ENCODE measurements around the gene KIFAP3. TPM values are rescaled to one million over a fixed set of nuclear protein-coding genes. Genes with fewer than 3 reads are reported as not detected.
"Not testable (repeated sequence)": the region's sequence is repeated elsewhere in the genome, so short reads cannot be mapped to it uniquely, and the experiment has no call there.

The KIFAP3 gene
- 10 to 100 TPM; 23.2 to 27.1 TPM for total RNA-seq

GRCh38 chr1:170074250-170075157, at the start of gene KIFAP3:
Gene KIFAP3 (minus strand): TSS chr1:170074695. CDS start chr1:170074467, 228 bp downstream.
- H3K9me3 Mint-ChIP-seq = peaks cover 0 to 5% of the 10 kb centered on the region in 2 donors
- peak within 1 kb of the TSS; percentile 97 to 99 for H3K4me3 Mint-ChIP-seq
- peaks cover 57% of the 10 kb centered on the region for H3K4me1 Mint-ChIP-seq (ENCODE audit: low read depth)
- H3K27ac Mint-ChIP-seq = peak within 1 kb of the TSS; percentile 93
- peak; percentile 95 to 97 for ATAC-seq (replicated peaks in 1 of 2)
- peak; percentile 94 to 98 for DNase-seq
- H3K27me3 Mint-ChIP-seq (ENCODE audit: low read depth) = no peaks in the 10 kb centered on the region
- peaks cover 3 to 10% of the 10 kb centered on the region in 2 donors for H3K36me3 Mint-ChIP-seq (ENCODE audit: insufficient read depth in 2 of 2)

DNA sequence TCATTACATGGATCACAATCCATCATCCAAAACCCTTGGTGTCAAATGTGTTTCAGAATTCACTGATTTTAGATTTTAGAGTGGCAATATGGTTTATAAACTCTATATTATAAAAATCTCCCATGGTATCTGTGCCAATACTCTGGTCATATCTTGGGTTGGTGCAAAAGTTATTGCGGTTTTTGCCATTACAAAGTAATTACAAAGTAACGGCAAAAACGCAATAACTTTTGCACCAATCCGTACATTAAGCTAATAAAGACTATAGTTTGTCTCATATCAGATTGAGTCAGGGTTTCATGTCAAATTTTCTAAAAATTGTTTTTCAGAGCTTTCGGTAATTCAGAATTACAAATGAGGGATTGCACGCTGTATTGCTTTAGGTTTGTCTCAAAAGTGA, 47.9 kb upstream of the KIFAP3 start:
- DNase-seq (no peak), ATAC-seq (replicated peaks in 1 of 2) (no peak)
- Mint-ChIP-seq H3K27ac (no peak overlapping the region), H3K27me3 (ENCODE audit: low read depth) (peaks cover 6% of the 10 kb centered on the region), H3K9me3 (peaks cover 0 to 3% of the 10 kb centered on the region in 2 donors), H3K36me3 (ENCODE audit: insufficient read depth in 2 of 2) (peaks cover 0 to 2% of the 10 kb centered on the region in 2 donors), H3K4me1 (ENCODE audit: low read depth) (peaks cover 6% of the 10 kb centered on the region), H3K4me3 (no peak overlapping the region)

DNA sequence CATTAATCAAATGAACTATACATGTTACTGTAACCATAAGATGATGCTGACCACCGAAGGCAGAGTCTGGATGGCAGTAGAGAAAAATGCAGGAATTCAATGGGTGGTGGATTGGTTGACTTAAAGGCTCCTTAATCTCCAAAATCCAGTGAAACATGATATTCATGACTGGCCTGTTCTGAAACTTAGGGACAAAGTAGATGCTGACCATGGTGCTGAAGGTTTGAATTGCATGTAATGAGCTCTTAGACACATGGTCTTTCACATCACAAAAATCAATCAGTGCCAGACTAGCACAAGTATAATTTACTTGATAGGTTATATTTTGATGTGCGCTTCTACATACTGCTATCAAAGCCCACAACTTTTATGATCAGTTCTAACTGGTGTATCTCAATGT, 40.4 kb upstream of the KIFAP3 start:
- Mint-ChIP-seq H3K9me3 (peaks cover 6 to 14% of the 10 kb centered on the region in 2 donors), H3K27me3 (ENCODE audit: low read depth) (peaks cover 14% of the 10 kb centered on the region), H3K4me1 (ENCODE audit: low read depth) (no peaks in the 10 kb centered on the region), H3K36me3 (ENCODE audit: insufficient read depth in 2 of 2) (peaks cover 1% of the 10 kb centered on the region in 2 donors), H3K27ac (no peak overlapping the region), H3K4me3 (no peak overlapping the region)
- DNase-seq (no peak), ATAC-seq (replicated peaks in 1 of 2) (no peak)

GRCh38 chr1:170113140-170113539, 38.6 kb upstream of the KIFAP3 start:
- H3K4me1 Mint-ChIP-seq (ENCODE audit: low read depth); DNase-seq; ATAC-seq (replicated peaks in 1 of 2); H3K4me3 Mint-ChIP-seq; H3K36me3 Mint-ChIP-seq (ENCODE audit: insufficient read depth in 2 of 2); H3K27ac Mint-ChIP-seq: not testable (repeated sequence)
- Mint-ChIP-seq H3K27me3 (ENCODE audit: low read depth) (peaks cover 14% of the 10 kb centered on the region), H3K9me3 (peaks cover 6 to 14% of the 10 kb centered on the region in 2 donors)

DNA sequence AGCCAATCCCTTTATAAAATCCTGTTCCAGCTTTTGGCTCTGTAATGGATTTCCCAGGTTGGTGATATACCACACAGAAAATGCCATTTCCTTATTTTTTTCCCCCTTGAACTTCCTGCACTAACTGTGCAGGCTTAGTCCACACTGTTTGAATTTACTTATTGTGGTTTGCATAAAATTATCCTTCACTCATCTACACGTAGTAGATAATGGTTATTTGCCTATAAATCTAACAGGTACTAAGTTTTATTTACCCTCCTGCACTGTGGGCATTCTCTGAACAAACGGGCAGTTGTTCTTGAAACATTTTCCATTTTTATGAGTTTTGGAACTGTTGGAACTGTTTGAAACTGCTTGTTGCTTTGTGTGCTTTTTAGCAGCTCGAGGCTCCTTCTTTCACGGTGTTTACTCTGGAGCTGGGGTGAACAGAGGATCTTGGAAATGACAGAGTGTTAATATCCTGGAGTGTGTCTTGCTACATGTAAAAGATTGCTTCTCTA, 23.0 kb upstream of the KIFAP3 start:
- ATAC-seq (replicated peaks in 1 of 2) (no peak), DNase-seq (no peak)
- H3K4me1 Mint-ChIP-seq (ENCODE audit: low read depth) = no peaks in the 10 kb centered on the region
- H3K9me3 Mint-ChIP-seq = peaks cover 3 to 8% of the 10 kb centered on the region in 2 donors
- no peak overlapping the region for H3K27ac Mint-ChIP-seq
- no peaks in the 10 kb centered on the region for H3K27me3 Mint-ChIP-seq (ENCODE audit: low read depth)
- peaks cover 0 to 1% of the 10 kb centered on the region in 2 donors for H3K36me3 Mint-ChIP-seq (ENCODE audit: insufficient read depth in 2 of 2)
- no peak overlapping the region for H3K4me3 Mint-ChIP-seq

DNA sequence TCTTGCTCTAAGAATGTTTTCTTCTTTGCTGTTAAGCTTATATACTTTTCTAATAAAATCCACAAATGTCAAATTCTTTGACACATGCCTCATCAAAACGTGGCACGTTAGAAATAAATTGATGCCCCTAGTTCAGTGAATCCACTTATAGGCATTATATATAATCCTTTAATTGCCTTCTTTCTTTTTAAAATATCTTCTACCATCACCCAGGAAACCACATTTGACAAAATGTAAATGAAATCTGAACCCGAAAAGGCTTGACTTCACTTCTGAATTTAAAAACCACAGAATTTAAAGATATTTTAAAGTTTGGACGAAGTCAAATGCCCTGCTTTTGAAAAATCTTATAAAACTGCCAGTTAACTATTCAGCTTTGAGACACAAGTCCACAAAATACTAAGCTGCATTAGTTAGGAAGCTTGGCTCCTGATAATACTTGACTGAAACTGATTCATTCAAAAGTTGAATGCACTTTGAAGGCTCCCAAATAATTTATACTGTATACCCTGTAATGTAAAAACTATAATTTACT, 22.4 kb upstream of the KIFAP3 start:
- Mint-ChIP-seq H3K27ac (no peak overlapping the region), H3K9me3 (peaks cover 3 to 8% of the 10 kb centered on the region in 2 donors), H3K4me1 (ENCODE audit: low read depth) (no peaks in the 10 kb centered on the region), H3K4me3 (no peak overlapping the region), H3K36me3 (ENCODE audit: insufficient read depth in 2 of 2) (peaks cover 0 to 1% of the 10 kb centered on the region in 2 donors), H3K27me3 (ENCODE audit: low read depth) (no peaks in the 10 kb centered on the region)
- DNase-seq = no peak
- no peak for ATAC-seq (replicated peaks in 1 of 2)

DNA sequence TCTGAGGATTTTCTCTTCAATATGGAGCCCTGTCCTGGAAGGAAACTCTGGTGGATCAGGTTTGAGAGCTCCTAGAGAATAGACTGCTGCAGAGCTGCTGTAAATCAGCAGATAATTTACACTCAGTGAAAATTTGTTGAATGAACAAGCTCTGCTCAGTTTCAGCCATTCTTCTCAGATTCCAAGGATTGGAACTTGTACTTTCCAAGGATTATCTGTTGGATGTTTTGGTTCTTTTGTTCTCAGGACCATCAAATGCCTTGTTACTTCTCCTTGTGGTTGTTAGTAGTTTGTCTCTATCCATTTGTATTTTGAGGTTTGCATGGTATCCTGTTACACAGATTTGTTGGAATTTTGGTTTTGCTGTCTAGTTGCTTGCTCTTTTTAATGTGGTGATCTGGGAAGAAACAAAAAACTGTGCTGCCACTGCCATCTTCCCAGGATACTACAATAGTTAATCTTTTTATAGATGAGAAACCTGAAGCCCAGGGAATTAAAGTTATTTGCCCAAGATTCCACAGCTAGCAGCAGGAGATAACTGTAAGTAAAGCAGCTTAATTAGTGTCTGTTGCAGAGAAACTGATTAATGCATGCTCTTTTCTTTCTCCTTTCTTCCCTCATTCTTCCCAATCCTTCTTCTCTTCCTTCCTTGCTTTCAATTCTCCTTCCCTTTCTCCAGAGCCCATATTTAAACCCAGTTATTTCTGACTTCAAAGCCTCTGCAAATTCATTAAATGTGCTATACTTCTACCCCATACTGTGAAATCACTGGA, 21.7 kb upstream of the KIFAP3 start:
- Mint-ChIP-seq H3K9me3 (peaks cover 3 to 8% of the 10 kb centered on the region in 2 donors), H3K4me3 (no peak overlapping the region), H3K36me3 (ENCODE audit: insufficient read depth in 2 of 2) (peaks cover 0 to 1% of the 10 kb centered on the region in 2 donors), H3K27ac (no peak overlapping the region), H3K4me1 (ENCODE audit: low read depth) (no peaks in the 10 kb centered on the region), H3K27me3 (ENCODE audit: low read depth) (no peaks in the 10 kb centered on the region)
- DNase-seq (no peak), ATAC-seq (replicated peaks in 1 of 2) (no peak)

DNA sequence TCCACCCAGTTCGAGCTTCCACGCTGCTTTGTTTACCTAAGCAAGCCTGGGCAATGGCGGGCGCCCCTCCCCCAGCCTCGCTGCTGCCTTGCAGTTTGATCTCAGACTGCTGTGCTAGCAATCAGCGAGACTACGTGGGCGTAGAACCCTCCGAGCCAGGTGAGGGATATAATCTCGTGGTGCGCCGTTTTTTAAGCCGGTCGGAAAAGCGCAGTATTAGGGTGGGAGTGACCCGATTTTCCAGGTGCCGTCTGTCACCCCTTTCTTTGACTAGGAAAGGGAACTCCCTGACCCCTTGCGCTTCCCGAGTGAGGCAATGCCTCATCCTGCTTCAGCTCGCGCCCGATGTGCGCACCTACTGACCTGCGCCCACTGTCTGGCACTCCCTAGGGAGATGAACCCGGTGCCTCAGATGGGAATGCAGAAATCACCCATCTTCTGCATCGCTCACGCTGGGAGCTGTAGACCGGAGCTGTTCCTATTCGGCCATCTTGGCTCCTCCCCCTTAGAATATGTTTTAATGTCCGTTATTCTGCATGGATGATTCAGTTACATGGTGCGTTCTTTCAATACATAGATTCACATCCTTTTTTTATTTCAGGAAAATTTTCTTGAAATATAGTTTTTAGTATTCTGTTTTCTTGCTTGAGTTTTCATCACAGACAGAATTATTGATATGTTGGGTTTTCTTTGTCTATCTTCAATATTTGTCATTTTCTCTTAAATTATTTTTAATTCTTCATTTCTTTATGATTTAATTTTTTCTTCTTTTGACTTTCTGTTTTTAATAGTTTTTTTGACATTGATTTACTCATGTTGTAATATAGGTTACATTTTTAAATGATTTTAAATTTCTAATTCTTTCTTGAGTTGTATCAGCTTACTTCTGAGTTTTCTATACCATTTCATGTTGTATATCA, 20.5 kb upstream of the KIFAP3 start:
- DNase-seq; H3K4me3 Mint-ChIP-seq; H3K27me3 Mint-ChIP-seq (ENCODE audit: low read depth); H3K9me3 Mint-ChIP-seq; ATAC-seq (replicated peaks in 1 of 2); H3K27ac Mint-ChIP-seq; H3K36me3 Mint-ChIP-seq (ENCODE audit: insufficient read depth in 2 of 2); H3K4me1 Mint-ChIP-seq (ENCODE audit: low read depth): not testable (repeated sequence)

DNA sequence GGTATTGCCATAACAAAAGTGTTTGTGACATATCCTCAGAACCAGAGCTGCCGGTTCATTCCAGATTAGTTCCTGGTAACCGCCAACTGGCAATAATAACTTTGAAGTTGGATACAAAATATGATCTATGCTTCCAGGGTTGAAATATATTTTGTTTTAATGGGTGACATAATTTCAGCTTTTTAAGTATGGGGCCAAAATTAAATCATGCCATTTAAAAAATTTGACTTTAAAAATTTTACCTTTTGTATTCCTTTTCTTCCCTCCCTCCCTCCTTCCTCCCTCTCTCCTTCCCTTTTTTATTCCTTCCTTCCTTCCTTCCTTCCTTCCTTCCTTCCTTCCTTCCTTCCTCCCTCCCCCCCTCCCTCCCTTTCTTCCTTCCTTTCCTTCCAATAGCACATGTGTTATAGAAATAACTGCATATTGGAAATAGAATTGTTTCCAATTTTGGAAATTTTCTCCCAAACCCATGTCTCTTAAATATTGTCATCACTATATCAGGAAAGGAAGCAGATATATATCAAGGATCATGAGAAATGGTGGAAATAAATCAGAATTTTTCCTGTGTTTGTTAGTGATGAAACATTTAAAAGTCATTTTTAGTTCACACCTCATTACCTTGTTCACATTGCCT, 12.0 kb upstream of the KIFAP3 start:
- H3K9me3 Mint-ChIP-seq = no peaks in the 10 kb centered on the region
- H3K4me1 Mint-ChIP-seq (ENCODE audit: low read depth) = no peaks in the 10 kb centered on the region
- H3K36me3 Mint-ChIP-seq (ENCODE audit: insufficient read depth in 2 of 2) = no peaks in the 10 kb centered on the region
- peaks cover 6% of the 10 kb centered on the region for H3K27me3 Mint-ChIP-seq (ENCODE audit: low read depth)
- no peak for ATAC-seq (replicated peaks in 1 of 2)
- H3K27ac Mint-ChIP-seq = no peak overlapping the region
- DNase-seq = no peak
- H3K4me3 Mint-ChIP-seq = no peak overlapping the region

DNA sequence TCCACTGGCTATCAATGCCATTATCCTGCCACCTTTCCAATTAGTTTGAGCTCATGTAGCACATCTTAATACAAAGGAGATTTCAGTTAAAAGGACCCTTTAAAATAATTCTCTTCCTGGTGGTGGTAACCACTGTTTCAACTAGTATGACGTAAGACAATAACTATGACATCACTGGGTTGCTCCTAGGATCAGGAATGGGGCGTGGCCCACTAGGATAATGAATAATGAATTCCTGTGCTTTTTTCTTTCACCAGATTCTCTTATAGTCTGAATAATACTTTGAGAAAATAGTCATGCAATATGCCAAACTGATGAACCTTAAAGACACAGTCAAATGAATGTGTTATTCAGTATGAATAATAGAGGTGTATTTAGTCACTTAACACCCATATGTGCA, 10.6 kb upstream of the KIFAP3 start:
- H3K9me3 Mint-ChIP-seq = no peaks in the 10 kb centered on the region
- H3K36me3 Mint-ChIP-seq (ENCODE audit: insufficient read depth in 2 of 2) = no peaks in the 10 kb centered on the region
- no peaks in the 10 kb centered on the region for H3K4me1 Mint-ChIP-seq (ENCODE audit: low read depth)
- H3K27ac Mint-ChIP-seq = no peak overlapping the region
- H3K4me3 Mint-ChIP-seq = no peak overlapping the region
- ATAC-seq (replicated peaks in 1 of 2) = no peak
- no peak for DNase-seq
- peaks cover 6% of the 10 kb centered on the region for H3K27me3 Mint-ChIP-seq (ENCODE audit: low read depth)

DNA sequence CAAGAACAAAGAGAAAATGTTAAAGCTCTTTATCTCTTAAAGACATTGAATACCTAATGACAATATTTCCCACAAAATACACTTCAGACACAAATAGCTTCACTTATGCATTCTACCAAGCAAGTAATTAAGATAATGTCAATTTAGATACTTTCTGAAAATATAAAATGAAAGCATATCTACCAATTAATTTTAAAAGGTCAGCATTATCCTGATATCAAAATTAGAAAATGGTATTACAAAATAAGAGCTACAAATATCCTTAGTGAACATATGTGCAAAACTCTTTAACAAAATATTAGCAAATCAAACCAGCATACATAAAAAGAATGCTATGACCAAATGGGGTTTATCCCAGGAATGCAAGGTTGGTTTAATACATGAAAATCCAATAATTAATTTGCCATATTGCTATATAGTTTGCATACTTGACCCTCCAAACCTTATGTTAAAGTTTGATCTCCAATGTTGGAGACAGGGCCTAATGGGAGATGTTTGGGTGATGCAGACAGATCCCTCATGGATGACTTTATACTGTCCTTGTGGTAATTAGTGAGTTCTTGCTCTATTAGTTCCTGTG, 4.2 kb upstream of the KIFAP3 start:
- ATAC-seq (replicated peaks in 1 of 2) (no peak), DNase-seq (no peak)
- H3K9me3 Mint-ChIP-seq = peaks cover 0 to 5% of the 10 kb centered on the region in 2 donors
- no peak overlapping the region for H3K27ac Mint-ChIP-seq
- no peak overlapping the region for H3K4me3 Mint-ChIP-seq
- H3K4me1 Mint-ChIP-seq (ENCODE audit: low read depth) = peaks cover 21% of the 10 kb centered on the region
- peaks cover 3 to 8% of the 10 kb centered on the region in 2 donors for H3K36me3 Mint-ChIP-seq (ENCODE audit: insufficient read depth in 2 of 2)
- H3K27me3 Mint-ChIP-seq (ENCODE audit: low read depth) = no peaks in the 10 kb centered on the region
